ENCODE results near the gene NACC2. TPM values are rescaled to one million over a fixed set of nuclear protein-coding genes. Genes with fewer than 3 reads are reported as not detected.

The NACC2 gene
- total and polyA plus RNA-seq, 2 experiments from 2014 or later, result 11.0 to 13.0 TPM

DNA sequence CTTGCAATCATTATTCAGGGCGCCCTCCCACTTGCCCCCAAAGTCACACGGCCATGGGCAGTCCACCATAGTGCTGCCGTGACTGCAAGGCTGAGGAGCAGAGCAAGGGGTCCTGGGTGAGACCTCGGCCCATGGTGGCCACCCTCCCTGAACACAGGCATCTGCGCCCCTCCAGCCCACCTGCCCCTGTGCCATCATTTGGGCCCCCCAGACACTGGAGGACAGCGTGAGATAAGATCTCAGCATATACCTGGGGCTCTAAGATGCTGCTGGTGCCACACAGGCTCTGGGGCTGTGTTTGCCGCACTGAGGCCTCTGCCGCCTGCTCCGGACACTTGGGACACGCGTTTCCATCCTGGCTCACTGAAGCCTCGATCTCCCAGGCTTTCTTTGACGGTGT, 20.1 kb upstream of the NACC2 start:
- H4K20me1 ChIP-seq (ENCODE audit: insufficient read depth, poor library complexity, severe bottlenecking), result no peaks in the 10 kb centered on the region
- no peaks in the 10 kb centered on the region for H3K36me3 ChIP-seq (replicated peaks; ENCODE audit: insufficient read depth, low read depth)
- DNase-seq (ENCODE audit: low spot score), result no peak
- peaks cover 24% of the 10 kb centered on the region for H3K4me1 ChIP-seq (ENCODE audit: insufficient read depth)
- H3K9me2 ChIP-seq (replicated peaks; ENCODE audit: insufficient read depth), result no peaks in the 10 kb centered on the region
- no peaks in the 10 kb centered on the region for H3K9me3 ChIP-seq (ENCODE audit: low read depth)
- no peak overlapping the region for H3K27ac ChIP-seq
- H3K27me3 ChIP-seq, result no peaks in the 10 kb centered on the region
- no peak overlapping the region for H3K4me3 ChIP-seq
- H3K4me2 ChIP-seq, result no peak overlapping the region
- no peak overlapping the region for H2AFZ ChIP-seq
- WGBS (ENCODE audit: low lambda C conversion rate, missing lambda C conversion rate), result 99% methylated on average over 13 of the region's 13 CpGs
- TF ChIP-seq EZH2 (IDR thresholded peaks at IDR 0.05; ENCODE audit: borderline replicate concordance) (no peak), EZH2phosphoT487 (IDR thresholded peaks at IDR 0.05; ENCODE audit: low read depth, severe bottlenecking, unreplicated experiment) (no peak)
- TF ChIP-seq, protein P1, sequence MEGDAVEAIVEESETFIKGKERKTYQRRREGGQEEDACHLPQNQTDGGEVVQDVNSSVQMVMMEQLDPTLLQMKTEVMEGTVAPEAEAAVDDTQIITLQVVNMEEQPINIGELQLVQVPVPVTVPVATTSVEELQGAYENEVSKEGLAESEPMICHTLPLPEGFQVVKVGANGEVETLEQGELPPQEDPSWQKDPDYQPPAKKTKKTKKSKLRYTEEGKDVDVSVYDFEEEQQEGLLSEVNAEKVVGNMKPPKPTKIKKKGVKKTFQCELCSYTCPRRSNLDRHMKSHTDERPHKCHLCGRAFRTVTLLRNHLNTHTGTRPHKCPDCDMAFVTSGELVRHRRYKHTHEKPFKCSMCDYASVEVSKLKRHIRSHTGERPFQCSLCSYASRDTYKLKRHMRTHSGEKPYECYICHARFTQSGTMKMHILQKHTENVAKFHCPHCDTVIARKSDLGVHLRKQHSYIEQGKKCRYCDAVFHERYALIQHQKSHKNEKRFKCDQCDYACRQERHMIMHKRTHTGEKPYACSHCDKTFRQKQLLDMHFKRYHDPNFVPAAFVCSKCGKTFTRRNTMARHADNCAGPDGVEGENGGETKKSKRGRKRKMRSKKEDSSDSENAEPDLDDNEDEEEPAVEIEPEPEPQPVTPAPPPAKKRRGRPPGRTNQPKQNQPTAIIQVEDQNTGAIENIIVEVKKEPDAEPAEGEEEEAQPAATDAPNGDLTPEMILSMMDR (IDR thresholded peaks at IDR 0.05; ENCODE audit: poor library complexity), result no peak
- peaks cover 40% of the 10 kb centered on the region for H3K79me2 ChIP-seq

- no peak overlapping the region for H3K27ac ChIP-seq
- no peak overlapping the region for H3K4me2 ChIP-seq
- peaks cover 23% of the 10 kb centered on the region for H3K4me1 ChIP-seq (ENCODE audit: insufficient read depth)
- H4K20me1 ChIP-seq (ENCODE audit: insufficient read depth, poor library complexity, severe bottlenecking), result no peaks in the 10 kb centered on the region
- H3K79me2 ChIP-seq, result peaks cover 40% of the 10 kb centered on the region
- H3K27me3 ChIP-seq, result no peaks in the 10 kb centered on the region
- WGBS (ENCODE audit: low lambda C conversion rate, missing lambda C conversion rate), result 96% methylated on average over 18 of the region's 18 CpGs
- no peaks in the 10 kb centered on the region for H3K36me3 ChIP-seq (replicated peaks; ENCODE audit: insufficient read depth, low read depth)
- H3K9me3 ChIP-seq (ENCODE audit: low read depth), result no peaks in the 10 kb centered on the region
- no peak for TF ChIP-seq EZH2 (IDR thresholded peaks at IDR 0.05; ENCODE audit: borderline replicate concordance)
- TF ChIP-seq, protein P1 (IDR thresholded peaks at IDR 0.05; ENCODE audit: poor library complexity), result no peak
- no peak for TF ChIP-seq EZH2phosphoT487 (IDR thresholded peaks at IDR 0.05; ENCODE audit: low read depth, severe bottlenecking, unreplicated experiment)
- H2AFZ ChIP-seq, result no peak overlapping the region
- no peak for DNase-seq (ENCODE audit: low spot score)
- no peak overlapping the region for H3K4me3 ChIP-seq
- H3K9me2 ChIP-seq (replicated peaks; ENCODE audit: insufficient read depth), result no peaks in the 10 kb centered on the region
These were observed 19.5 kb upstream of the NACC2 start for GRCh38 chr9:136114610-136115009.

DNA sequence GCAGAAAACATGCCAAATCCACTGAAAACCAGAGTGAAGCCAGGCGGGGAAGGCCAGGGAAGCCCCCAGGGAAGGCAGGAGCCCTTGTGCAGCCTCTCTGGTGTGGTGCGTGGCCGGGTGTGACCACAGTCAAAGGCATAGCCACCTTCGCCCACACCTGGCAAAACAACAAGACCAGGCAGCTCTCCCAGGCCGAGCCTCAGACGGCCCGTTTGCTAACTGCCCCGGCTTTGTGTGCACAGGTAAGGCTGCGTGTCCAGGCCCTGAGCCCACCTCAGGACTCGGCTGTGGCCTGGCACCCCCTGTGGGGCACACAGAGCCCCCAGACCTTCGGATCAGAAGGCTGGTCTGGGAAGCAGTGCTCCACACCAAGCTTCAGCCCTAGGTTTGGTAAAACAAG, 17.5 kb upstream of the NACC2 start:
- 94% methylated on average over 11 of the region's 11 CpGs for WGBS (ENCODE audit: low lambda C conversion rate, missing lambda C conversion rate)
- Histone ChIP-seq H3K4me2 (no peak overlapping the region), H3K27ac (no peak overlapping the region), H3K27me3 (no peaks in the 10 kb centered on the region), H3K36me3 (replicated peaks; ENCODE audit: insufficient read depth, low read depth) (no peaks in the 10 kb centered on the region), H2AFZ (no peak overlapping the region), H3K4me3 (no peak overlapping the region), H4K20me1 (ENCODE audit: insufficient read depth, poor library complexity, severe bottlenecking) (no peaks in the 10 kb centered on the region), H3K9me2 (replicated peaks; ENCODE audit: insufficient read depth) (no peaks in the 10 kb centered on the region), H3K79me2 (peaks cover 34% of the 10 kb centered on the region), H3K4me1 (ENCODE audit: insufficient read depth) (peaks cover 26% of the 10 kb centered on the region), H3K9me3 (ENCODE audit: low read depth) (no peaks in the 10 kb centered on the region)
- no peak for DNase-seq (ENCODE audit: low spot score)
- TF ChIP-seq, protein P1 (IDR thresholded peaks at IDR 0.05; ENCODE audit: poor library complexity), result no peak
- no peak for TF ChIP-seq EZH2 (IDR thresholded peaks at IDR 0.05; ENCODE audit: borderline replicate concordance)
- TF ChIP-seq EZH2phosphoT487 (IDR thresholded peaks at IDR 0.05; ENCODE audit: low read depth, severe bottlenecking, unreplicated experiment), result no peak

DNA sequence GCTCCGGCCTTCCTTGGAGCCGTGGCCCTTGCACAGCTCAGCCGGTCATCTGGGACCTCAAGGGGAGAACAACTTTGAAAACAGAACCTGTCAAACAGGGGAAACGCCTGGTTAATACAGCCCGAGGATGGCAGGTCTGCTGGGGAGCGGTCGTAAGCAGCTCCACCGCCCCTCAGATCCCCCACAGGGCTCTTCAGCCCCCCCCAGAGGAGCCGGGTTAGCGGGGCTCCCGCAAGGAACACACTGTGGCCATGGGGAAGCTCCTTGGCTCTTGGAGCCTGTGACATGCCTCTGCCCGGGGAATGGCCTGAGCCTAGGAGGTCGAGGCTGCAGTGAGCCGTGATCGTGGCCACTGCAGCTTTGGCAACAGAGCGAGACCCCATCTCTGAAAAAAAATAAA, 16.8 kb upstream of the NACC2 start:
- no peak for DNase-seq (ENCODE audit: low spot score)
- no peak overlapping the region for H3K4me3 ChIP-seq
- no peaks in the 10 kb centered on the region for H3K36me3 ChIP-seq (replicated peaks; ENCODE audit: insufficient read depth, low read depth)
- H2AFZ ChIP-seq, result no peak overlapping the region
- no peak overlapping the region for H3K4me2 ChIP-seq
- H3K27ac ChIP-seq, result no peak overlapping the region
- H3K9me3 ChIP-seq (ENCODE audit: low read depth), result no peaks in the 10 kb centered on the region
- no peaks in the 10 kb centered on the region for H4K20me1 ChIP-seq (ENCODE audit: insufficient read depth, poor library complexity, severe bottlenecking)
- H3K9me2 ChIP-seq (replicated peaks; ENCODE audit: insufficient read depth), result no peaks in the 10 kb centered on the region
- TF ChIP-seq, protein P1 (IDR thresholded peaks at IDR 0.05; ENCODE audit: poor library complexity), result no peak
- TF ChIP-seq EZH2phosphoT487 (IDR thresholded peaks at IDR 0.05; ENCODE audit: low read depth, severe bottlenecking, unreplicated experiment), result no peak
- no peak for TF ChIP-seq EZH2 (IDR thresholded peaks at IDR 0.05; ENCODE audit: borderline replicate concordance)
- H3K27me3 ChIP-seq, result no peaks in the 10 kb centered on the region
- H3K4me1 ChIP-seq (ENCODE audit: insufficient read depth), result peaks cover 21% of the 10 kb centered on the region
- 75% methylated on average over 16 of the region's 16 CpGs for WGBS (ENCODE audit: low lambda C conversion rate, missing lambda C conversion rate)
- peaks cover 27% of the 10 kb centered on the region for H3K79me2 ChIP-seq

Data from hepatocyte (in vitro differentiated cells).